K562 (cell line): ENCODE data around the gene PTGIS.
A peak's percentile ranks its signal among the peaks of the same experiment; 100 is the strongest.

Source experiments
- BMI1 ChIP-seq: fragments of 150-350 bp; IDR thresholded peaks from 2 replicates; pipeline ENCODE4 v1.6.1; 2014; ENCODE audit warnings: low read length
- ETS1 ChIP-seq: conservative IDR thresholded peaks from 2 replicates; pipeline ENCODE4 v1.6.1; 2011; ENCODE audit warnings: low read depth, mild to moderate bottlenecking, low read length; ENCODE audit not compliant: control insufficient read depth
- POU5F1 ChIP-seq: fragments of 150-350 bp; IDR thresholded peaks from 2 replicates; pipeline ENCODE4 v1.6.1; 2014; ENCODE audit warnings: borderline replicate concordance, low read length, low read depth, mild to moderate bottlenecking; ENCODE audit not compliant: partially characterized antibody
- SPI1 ChIP-seq: IDR thresholded peaks from 2 replicates; pipeline ENCODE4 v1.6.1; 2011; ENCODE audit warnings: low read depth, low read length, control low read depth, borderline replicate concordance
- TAF15 ChIP-seq: fragments of 200-400 bp; formaldehyde crosslinking; IDR thresholded peaks from 2 replicates; pipeline ENCODE4 v1.6.1; 2017; ENCODE audit warnings: mild to moderate bottlenecking, low read depth, low read length, moderate library complexity
- TCFL5 ChIP-seq: fragments of 250-450 bp; sonication (Bioruptor Pico); conservative IDR thresholded peaks from 2 replicates; pipeline ENCODE4 v1.6.1; 2021; ENCODE audit warnings: mild to moderate bottlenecking, moderate library complexity, matching md5 sums
- TEAD4 ChIP-seq, 2 experiments: sonication (generic) in 1 of 2; formaldehyde crosslinking in 1 of 2; IDR thresholded peaks; 2 replicates each; pipeline versions ENCODE4 v1.6.1 to v1.8.0; 2012 to 2022; ENCODE audit warnings: borderline replicate concordance in 1 of 2, inconsistent platforms in 1 of 2, low read length in 1 of 2, mild to moderate bottlenecking in 1 of 2, missing genetic modification reagents in 1 of 2
- TFAP4 ChIP-seq: sonication (generic); formaldehyde crosslinking; IDR thresholded peaks from 2 replicates; pipeline ENCODE4 v1.8.0; 2022; ENCODE audit warnings: missing genetic modification reagents, mild to moderate bottlenecking, moderate library complexity, borderline replicate concordance
- ZC3H8 ChIP-seq: fragments of 450-650 bp; IDR thresholded peaks from 2 replicates; pipeline ENCODE4 v1.6.1; 2017
- ZFX ChIP-seq: sonication (generic); formaldehyde crosslinking; IDR thresholded peaks from 2 replicates; pipeline ENCODE4 v1.8.0; 2022; ENCODE audit warnings: mild to moderate bottlenecking, missing genetic modification reagents, moderate library complexity
- TF ChIP-seq, protein P1 (sequence below): sonication (generic); formaldehyde crosslinking; IDR thresholded peaks from 2 replicates; pipeline ENCODE4 v1.8.0; 2022; ENCODE audit warnings: mild to moderate bottlenecking, missing genetic modification reagents
- TF ChIP-seq, protein P2 (sequence below): sonication (generic); formaldehyde crosslinking; IDR thresholded peaks from 2 replicates; pipeline ENCODE4 v1.8.0; 2022; ENCODE audit warnings: missing genetic modification reagents, mild to moderate bottlenecking, borderline replicate concordance
- TF ChIP-seq, protein P3 (sequence below), 2 experiments: fragments of 450-650 bp; IDR thresholded peaks; 2 replicates each; pipeline ENCODE4 v1.6.1; 2018; ENCODE audit warnings: mild to moderate bottlenecking in 2 of 2, low read depth in 1 of 2; ENCODE audit not compliant: partially characterized antibody in 2 of 2
- TF ChIP-seq, protein P4 (sequence below), 3 experiments: IDR thresholded peaks in 2 of 3; conservative IDR thresholded peaks in 1 of 3; 2 replicates each; pipeline ENCODE4 v1.5.1; 2011 to 2012; ENCODE audit warnings: low read length in 3 of 3, mild to moderate bottlenecking in 3 of 3, control low read depth in 2 of 3, improper control_type of control experiment in 1 of 3, inconsistent platforms in 1 of 3, low read depth in 1 of 3, mixed read lengths in 1 of 3, moderate library complexity in 1 of 3; ENCODE audit not compliant: insufficient read depth in 2 of 3

DNA sequence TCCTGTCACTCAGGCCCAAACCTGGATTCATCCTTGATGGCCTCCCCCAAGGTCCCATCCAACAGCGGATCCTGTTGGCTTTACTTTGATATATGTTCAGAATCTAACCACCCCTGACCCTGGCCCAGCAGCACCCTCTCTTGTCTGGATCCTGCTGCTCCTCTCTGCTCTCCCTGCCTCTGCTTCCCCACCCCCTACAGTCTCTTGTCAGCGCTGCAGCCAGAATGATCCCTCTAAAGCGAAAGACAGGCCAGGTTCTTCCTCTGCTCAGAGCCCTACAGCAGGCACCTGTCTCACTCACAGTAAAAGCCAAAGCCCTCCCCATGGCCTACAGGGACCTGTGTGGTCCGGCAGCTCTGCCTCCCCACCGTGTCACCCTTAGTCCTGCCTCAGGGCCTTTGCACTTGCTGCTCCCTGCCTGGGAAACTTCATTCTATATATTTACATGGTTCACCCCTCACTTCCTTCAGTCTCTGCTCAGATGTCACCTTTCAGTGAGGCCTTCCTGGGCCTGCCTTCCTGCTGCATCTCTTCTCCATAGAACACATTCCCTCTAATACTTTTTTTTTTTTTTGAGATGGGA is 48.1 kb downstream of the PTGIS start:
- TF ChIP-seq, protein P1, sequence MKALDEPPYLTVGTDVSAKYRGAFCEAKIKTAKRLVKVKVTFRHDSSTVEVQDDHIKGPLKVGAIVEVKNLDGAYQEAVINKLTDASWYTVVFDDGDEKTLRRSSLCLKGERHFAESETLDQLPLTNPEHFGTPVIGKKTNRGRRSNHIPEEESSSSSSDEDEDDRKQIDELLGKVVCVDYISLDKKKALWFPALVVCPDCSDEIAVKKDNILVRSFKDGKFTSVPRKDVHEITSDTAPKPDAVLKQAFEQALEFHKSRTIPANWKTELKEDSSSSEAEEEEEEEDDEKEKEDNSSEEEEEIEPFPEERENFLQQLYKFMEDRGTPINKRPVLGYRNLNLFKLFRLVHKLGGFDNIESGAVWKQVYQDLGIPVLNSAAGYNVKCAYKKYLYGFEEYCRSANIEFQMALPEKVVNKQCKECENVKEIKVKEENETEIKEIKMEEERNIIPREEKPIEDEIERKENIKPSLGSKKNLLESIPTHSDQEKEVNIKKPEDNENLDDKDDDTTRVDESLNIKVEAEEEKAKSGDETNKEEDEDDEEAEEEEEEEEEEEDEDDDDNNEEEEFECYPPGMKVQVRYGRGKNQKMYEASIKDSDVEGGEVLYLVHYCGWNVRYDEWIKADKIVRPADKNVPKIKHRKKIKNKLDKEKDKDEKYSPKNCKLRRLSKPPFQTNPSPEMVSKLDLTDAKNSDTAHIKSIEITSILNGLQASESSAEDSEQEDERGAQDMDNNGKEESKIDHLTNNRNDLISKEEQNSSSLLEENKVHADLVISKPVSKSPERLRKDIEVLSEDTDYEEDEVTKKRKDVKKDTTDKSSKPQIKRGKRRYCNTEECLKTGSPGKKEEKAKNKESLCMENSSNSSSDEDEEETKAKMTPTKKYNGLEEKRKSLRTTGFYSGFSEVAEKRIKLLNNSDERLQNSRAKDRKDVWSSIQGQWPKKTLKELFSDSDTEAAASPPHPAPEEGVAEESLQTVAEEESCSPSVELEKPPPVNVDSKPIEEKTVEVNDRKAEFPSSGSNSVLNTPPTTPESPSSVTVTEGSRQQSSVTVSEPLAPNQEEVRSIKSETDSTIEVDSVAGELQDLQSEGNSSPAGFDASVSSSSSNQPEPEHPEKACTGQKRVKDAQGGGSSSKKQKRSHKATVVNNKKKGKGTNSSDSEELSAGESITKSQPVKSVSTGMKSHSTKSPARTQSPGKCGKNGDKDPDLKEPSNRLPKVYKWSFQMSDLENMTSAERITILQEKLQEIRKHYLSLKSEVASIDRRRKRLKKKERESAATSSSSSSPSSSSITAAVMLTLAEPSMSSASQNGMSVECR (CRISPR knock-in tag): no peak
- no peak for TF ChIP-seq TAF15
- no peak for TF ChIP-seq ZFX (CRISPR knock-in tag)
- no peak for TF ChIP-seq POU5F1
- TF ChIP-seq TEAD4 (IDR thresholded peaks at IDR 0.05; ENCODE audit: low read length): no peak
- TF ChIP-seq TEAD4 (CRISPR knock-in tag; IDR thresholded peaks at IDR 0.05; ENCODE audit: borderline replicate concordance): no peak
- TF ChIP-seq TFAP4 (CRISPR knock-in tag): no peak
- no peak for TF ChIP-seq TCFL5 (CRISPR knock-in tag)
- TF ChIP-seq, protein P2, sequence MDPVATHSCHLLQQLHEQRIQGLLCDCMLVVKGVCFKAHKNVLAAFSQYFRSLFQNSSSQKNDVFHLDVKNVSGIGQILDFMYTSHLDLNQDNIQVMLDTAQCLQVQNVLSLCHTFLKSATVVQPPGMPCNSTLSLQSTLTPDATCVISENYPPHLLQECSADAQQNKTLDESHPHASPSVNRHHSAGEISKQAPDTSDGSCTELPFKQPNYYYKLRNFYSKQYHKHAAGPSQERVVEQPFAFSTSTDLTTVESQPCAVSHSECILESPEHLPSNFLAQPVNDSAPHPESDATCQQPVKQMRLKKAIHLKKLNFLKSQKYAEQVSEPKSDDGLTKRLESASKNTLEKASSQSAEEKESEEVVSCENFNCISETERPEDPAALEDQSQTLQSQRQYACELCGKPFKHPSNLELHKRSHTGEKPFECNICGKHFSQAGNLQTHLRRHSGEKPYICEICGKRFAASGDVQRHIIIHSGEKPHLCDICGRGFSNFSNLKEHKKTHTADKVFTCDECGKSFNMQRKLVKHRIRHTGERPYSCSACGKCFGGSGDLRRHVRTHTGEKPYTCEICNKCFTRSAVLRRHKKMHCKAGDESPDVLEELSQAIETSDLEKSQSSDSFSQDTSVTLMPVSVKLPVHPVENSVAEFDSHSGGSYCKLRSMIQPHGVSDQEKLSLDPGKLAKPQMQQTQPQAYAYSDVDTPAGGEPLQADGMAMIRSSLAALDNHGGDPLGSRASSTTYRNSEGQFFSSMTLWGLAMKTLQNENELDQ: no peak
- TF ChIP-seq ZC3H8: no peak
- no peak for TF ChIP-seq SPI1
- TF ChIP-seq BMI1: no peak
- TF ChIP-seq, protein P3, sequence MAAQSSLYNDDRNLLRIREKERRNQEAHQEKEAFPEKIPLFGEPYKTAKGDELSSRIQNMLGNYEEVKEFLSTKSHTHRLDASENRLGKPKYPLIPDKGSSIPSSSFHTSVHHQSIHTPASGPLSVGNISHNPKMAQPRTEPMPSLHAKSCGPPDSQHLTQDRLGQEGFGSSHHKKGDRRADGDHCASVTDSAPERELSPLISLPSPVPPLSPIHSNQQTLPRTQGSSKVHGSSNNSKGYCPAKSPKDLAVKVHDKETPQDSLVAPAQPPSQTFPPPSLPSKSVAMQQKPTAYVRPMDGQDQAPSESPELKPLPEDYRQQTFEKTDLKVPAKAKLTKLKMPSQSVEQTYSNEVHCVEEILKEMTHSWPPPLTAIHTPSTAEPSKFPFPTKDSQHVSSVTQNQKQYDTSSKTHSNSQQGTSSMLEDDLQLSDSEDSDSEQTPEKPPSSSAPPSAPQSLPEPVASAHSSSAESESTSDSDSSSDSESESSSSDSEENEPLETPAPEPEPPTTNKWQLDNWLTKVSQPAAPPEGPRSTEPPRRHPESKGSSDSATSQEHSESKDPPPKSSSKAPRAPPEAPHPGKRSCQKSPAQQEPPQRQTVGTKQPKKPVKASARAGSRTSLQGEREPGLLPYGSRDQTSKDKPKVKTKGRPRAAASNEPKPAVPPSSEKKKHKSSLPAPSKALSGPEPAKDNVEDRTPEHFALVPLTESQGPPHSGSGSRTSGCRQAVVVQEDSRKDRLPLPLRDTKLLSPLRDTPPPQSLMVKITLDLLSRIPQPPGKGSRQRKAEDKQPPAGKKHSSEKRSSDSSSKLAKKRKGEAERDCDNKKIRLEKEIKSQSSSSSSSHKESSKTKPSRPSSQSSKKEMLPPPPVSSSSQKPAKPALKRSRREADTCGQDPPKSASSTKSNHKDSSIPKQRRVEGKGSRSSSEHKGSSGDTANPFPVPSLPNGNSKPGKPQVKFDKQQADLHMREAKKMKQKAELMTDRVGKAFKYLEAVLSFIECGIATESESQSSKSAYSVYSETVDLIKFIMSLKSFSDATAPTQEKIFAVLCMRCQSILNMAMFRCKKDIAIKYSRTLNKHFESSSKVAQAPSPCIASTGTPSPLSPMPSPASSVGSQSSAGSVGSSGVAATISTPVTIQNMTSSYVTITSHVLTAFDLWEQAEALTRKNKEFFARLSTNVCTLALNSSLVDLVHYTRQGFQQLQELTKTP (IDR thresholded peaks at IDR 0.05; ENCODE audit: low read depth in 1 of 2, partially characterized antibody in 2 of 2): no peak
- no peak for TF ChIP-seq ETS1
- TF ChIP-seq, protein P4, sequence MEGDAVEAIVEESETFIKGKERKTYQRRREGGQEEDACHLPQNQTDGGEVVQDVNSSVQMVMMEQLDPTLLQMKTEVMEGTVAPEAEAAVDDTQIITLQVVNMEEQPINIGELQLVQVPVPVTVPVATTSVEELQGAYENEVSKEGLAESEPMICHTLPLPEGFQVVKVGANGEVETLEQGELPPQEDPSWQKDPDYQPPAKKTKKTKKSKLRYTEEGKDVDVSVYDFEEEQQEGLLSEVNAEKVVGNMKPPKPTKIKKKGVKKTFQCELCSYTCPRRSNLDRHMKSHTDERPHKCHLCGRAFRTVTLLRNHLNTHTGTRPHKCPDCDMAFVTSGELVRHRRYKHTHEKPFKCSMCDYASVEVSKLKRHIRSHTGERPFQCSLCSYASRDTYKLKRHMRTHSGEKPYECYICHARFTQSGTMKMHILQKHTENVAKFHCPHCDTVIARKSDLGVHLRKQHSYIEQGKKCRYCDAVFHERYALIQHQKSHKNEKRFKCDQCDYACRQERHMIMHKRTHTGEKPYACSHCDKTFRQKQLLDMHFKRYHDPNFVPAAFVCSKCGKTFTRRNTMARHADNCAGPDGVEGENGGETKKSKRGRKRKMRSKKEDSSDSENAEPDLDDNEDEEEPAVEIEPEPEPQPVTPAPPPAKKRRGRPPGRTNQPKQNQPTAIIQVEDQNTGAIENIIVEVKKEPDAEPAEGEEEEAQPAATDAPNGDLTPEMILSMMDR (IDR thresholded peaks at IDR 0.05 in 2 of 3, conservative IDR thresholded peaks at IDR 0.05 in 1 of 3; ENCODE audit: insufficient read depth in 2 of 3, low read depth in 1 of 3, low read length in 3 of 3): peak in 1 of 3 experiments; percentile 34; a peak in 1 of 6 replicates
